SH-SY5Y (cell line): Measurements from ENCODE around the gene LAPTM4A.

Experiments
- GATA2 ChIP-seq: IDR thresholded peaks from 2 replicates; pipeline ENCODE4 v1.6.1; 2011; ENCODE audit warnings: mild to moderate bottlenecking, low read depth, low read length
- GATA3 ChIP-seq: IDR thresholded peaks from 2 replicates; pipeline ENCODE4 v1.6.1; 2011; ENCODE audit warnings: low read depth, mild to moderate bottlenecking, low read length, moderate library complexity

DNA sequence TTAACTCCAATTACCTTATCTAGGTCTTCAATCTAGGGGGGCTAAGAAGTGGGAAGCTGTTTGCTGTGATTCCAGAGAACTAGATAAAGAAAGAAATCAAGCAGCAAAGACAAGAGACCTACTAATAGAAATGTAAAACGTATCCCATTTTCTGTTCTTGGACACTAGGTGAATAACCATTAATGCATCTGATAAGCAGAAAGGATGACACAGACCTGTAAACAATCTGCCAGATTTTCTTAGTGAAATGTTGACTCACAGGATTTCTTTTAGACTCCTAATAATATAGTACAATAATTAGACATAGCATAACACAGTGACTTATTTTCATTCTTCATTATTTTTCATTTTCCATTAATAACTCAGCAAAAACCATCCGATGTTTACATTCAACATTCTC, 62.8 kb downstream of the LAPTM4A start:
- TF ChIP-seq GATA2 (peak; percentile 39; the same call in 1 of the 2 replicates), GATA3 (peak; percentile 51; the same call in 1 of the 2 replicates)
